OCI-LY1 (cell line): ENCODE results near the gene FARP1.

ENCODE experiments used
- H2AFZ ChIP-seq: fragments of 200-600 bp; sonication (generic), shearing (Covaris generic); 2 replicates; pipeline ENCODE4 v1.6.0; 2014; ENCODE audit warnings: antibody characterized with exemption, mild to moderate bottlenecking, low read length
- H3F3A ChIP-seq: fragments of 200-600 bp; sonication (generic), shearing (Covaris generic); 2 replicates; pipeline ENCODE4 v1.6.0; 2014; ENCODE audit warnings: mild to moderate bottlenecking, antibody characterized with exemption, low read length, moderate library complexity; ENCODE audit not compliant: insufficient read depth
- H3K27ac ChIP-seq: fragments of 200-600 bp; sonication (generic); 2 replicates; pipeline ENCODE4 v1.5.1; 2014; ENCODE audit warnings: low read length, mixed run types, mild to moderate bottlenecking, low read depth; ENCODE audit not compliant: poor library complexity, severe bottlenecking
- H3K27me3 ChIP-seq: fragments of 200-600 bp; sonication (generic); 2 replicates; pipeline ENCODE4 v1.6.0; 2014; ENCODE audit warnings: antibody characterized with exemption, mild to moderate bottlenecking, low read length, moderate library complexity; ENCODE audit not compliant: insufficient read depth
- H3K36me3 ChIP-seq: fragments of 200-600 bp; sonication (generic); 2 replicates; pipeline ENCODE4 v1.6.1; 2014; ENCODE audit warnings: mild to moderate bottlenecking, antibody characterized with exemption, low read length, moderate library complexity, mixed read lengths; ENCODE audit not compliant: insufficient read depth
- H3K4me1 ChIP-seq: fragments of 200-600 bp; sonication (generic); 2 replicates; pipeline ENCODE4 v1.5.1; 2014; ENCODE audit warnings: mild to moderate bottlenecking, low read length, moderate library complexity; ENCODE audit not compliant: insufficient read depth, severe bottlenecking
- H3K4me2 ChIP-seq: fragments of 200-600 bp; sonication (generic), shearing (Covaris generic); 2 replicates; pipeline ENCODE4 v1.6.1; 2014; ENCODE audit warnings: low read length
- H3K4me3 ChIP-seq: fragments of 200-600 bp; sonication (generic); 2 replicates; pipeline ENCODE4 v1.5.1; 2014; ENCODE audit warnings: low read length, low read depth, mild to moderate bottlenecking, mixed read lengths; ENCODE audit not compliant: poor library complexity, severe bottlenecking
- H3K79me2 ChIP-seq: fragments of 200-600 bp; shearing (Covaris generic); 2 replicates; pipeline ENCODE4 v1.6.1; 2016; ENCODE audit warnings: mixed run types, low read length, mixed read lengths; ENCODE audit not compliant: insufficient read depth
- H3K9ac ChIP-seq: fragments of 200-600 bp; sonication (generic), shearing (Covaris generic); 2 replicates; pipeline ENCODE4 v1.6.1; 2014; ENCODE audit warnings: mild to moderate bottlenecking, low read length, mixed read lengths
- H3K9me2 ChIP-seq: fragments of 200-600 bp; sonication (generic), shearing (Covaris generic); 2 replicates; pipeline ENCODE4 v1.6.1; 2014; ENCODE audit warnings: low read depth, mild to moderate bottlenecking, low read length, mixed read lengths
- H3K9me3 ChIP-seq: fragments of 200-600 bp; shearing (Covaris generic); 2 replicates; pipeline ENCODE4 v1.6.1; 2014; ENCODE audit warnings: low read length, mixed read lengths
- H4K20me1 ChIP-seq: fragments of 200-600 bp; sonication (generic), shearing (Covaris generic); 2 replicates; pipeline ENCODE4 v1.6.0; 2016; ENCODE audit warnings: mild to moderate bottlenecking, low read length; ENCODE audit not compliant: insufficient read depth
- CTCF ChIP-seq: fragments of 200-600 bp; sonication (generic), shearing (Covaris generic); IDR thresholded peaks from 2 replicates; pipeline ENCODE4 v1.5.1; 2017; ENCODE audit warnings: mild to moderate bottlenecking, antibody characterized with exemption, low read length, moderate library complexity, mixed read lengths
- EZH2 ChIP-seq: fragments of 200-600 bp; sonication (generic), shearing (Covaris generic); IDR thresholded peaks from 2 replicates; pipeline ENCODE4 v1.8.0; 2017; ENCODE audit warnings: borderline replicate concordance, mixed run types, mild to moderate bottlenecking, antibody characterized with exemption, low read length, moderate library complexity, mixed read lengths

The FARP1 gene

GRCh38 chr13:98350746-98351330 is 207.9 kb downstream of the FARP1 start:
- no peaks in the 10 kb centered on the region for H4K20me1 ChIP-seq
- no peaks in the 10 kb centered on the region for H3K36me3 ChIP-seq
- H3K27me3 ChIP-seq = peaks cover 3% of the 10 kb centered on the region; the same call in 1 of the 2 replicates
- TF ChIP-seq CTCF (no peak), EZH2 (no peak)
- no peaks in the 10 kb centered on the region for H3F3A ChIP-seq
- no peaks in the 10 kb centered on the region for H3K9me3 ChIP-seq
- no peak overlapping the region for H3K4me3 ChIP-seq
- no peaks in the 10 kb centered on the region for H3K4me1 ChIP-seq
- no peak overlapping the region for H3K27ac ChIP-seq
- H3K4me2 ChIP-seq = no peak overlapping the region
- no peaks in the 10 kb centered on the region for H3K79me2 ChIP-seq
- H2AFZ ChIP-seq = no peak overlapping the region
- no peak overlapping the region for H3K9ac ChIP-seq
- H3K9me2 ChIP-seq = no peaks in the 10 kb centered on the region

- no peaks in the 10 kb centered on the region for H4K20me1 ChIP-seq
- H3K4me2 ChIP-seq = no peak overlapping the region
- H3K27me3 ChIP-seq = peaks cover 3% of the 10 kb centered on the region; the same call in 1 of the 2 replicates
- H3K79me2 ChIP-seq = no peaks in the 10 kb centered on the region
- H3K4me3 ChIP-seq = no peak overlapping the region
- no peaks in the 10 kb centered on the region for H3K36me3 ChIP-seq
- no peak overlapping the region for H2AFZ ChIP-seq
- no peak for TF ChIP-seq EZH2
- no peak for TF ChIP-seq CTCF
- no peaks in the 10 kb centered on the region for H3K9me2 ChIP-seq
- no peak overlapping the region for H3K9ac ChIP-seq
- no peaks in the 10 kb centered on the region for H3K9me3 ChIP-seq
- H3K4me1 ChIP-seq = no peaks in the 10 kb centered on the region
- no peak overlapping the region for H3K27ac ChIP-seq
- H3F3A ChIP-seq = no peaks in the 10 kb centered on the region
Measured at GRCh38 chr13:98351636-98352035, 208.7 kb downstream of the FARP1 start.

- no peak overlapping the region for H3K27ac ChIP-seq
- H3K4me3 ChIP-seq = no peak overlapping the region
- no peaks in the 10 kb centered on the region for H3K36me3 ChIP-seq
- no peak overlapping the region for H3K4me2 ChIP-seq
- no peaks in the 10 kb centered on the region for H3K4me1 ChIP-seq
- TF ChIP-seq CTCF (no peak), EZH2 (no peak)
- no peaks in the 10 kb centered on the region for H4K20me1 ChIP-seq
- no peak overlapping the region for H2AFZ ChIP-seq
- no peaks in the 10 kb centered on the region for H3K9me2 ChIP-seq
- no peaks in the 10 kb centered on the region for H3K79me2 ChIP-seq
- no peaks in the 10 kb centered on the region for H3F3A ChIP-seq
- no peaks in the 10 kb centered on the region for H3K9me3 ChIP-seq
- H3K27me3 ChIP-seq = peaks cover 3% of the 10 kb centered on the region; the same call in 1 of the 2 replicates
- no peak overlapping the region for H3K9ac ChIP-seq
Measured at GRCh38 chr13:98352226-98352625, 209.3 kb downstream of the FARP1 start.
